ENCODE measurements around the gene RXRA.

GRCh38 chr9:134360897-134361296, 34.6 kb downstream of the RXRA start:
- TF ChIP-seq CTCF (IDR thresholded peaks at IDR 0.05) (no peak), EP300 (IDR thresholded peaks at IDR 0.05) (no peak), POLR2A (IDR thresholded peaks at IDR 0.05) (no peak)

Measured in tibial nerve (tissue), 4 donors.